ENCODE measurements around the gene CYP1A2.

CYP1A2 gene

GRCh38 chr15:74790080-74790916 is 41.7 kb downstream of the CYP1A2 start:
- no peak for DNase-seq

- no peak for DNase-seq
These were observed 42.4 kb downstream of the CYP1A2 start for GRCh38 chr15:74791007-74791406.

GRCh38 chr15:74791667-74792066 is 43.0 kb downstream of the CYP1A2 start:
- DNase-seq = no peak

- no peak for DNase-seq
These were observed 43.8 kb downstream of the CYP1A2 start for GRCh38 chr15:74792227-74793016.

GRCh38 chr15:74793135-74794028 is 44.7 kb downstream of the CYP1A2 start:
- DNase-seq = peak; percentile 73 to 76

- DNase-seq = no peak
These were observed 45.8 kb downstream of the CYP1A2 start for GRCh38 chr15:74794248-74794969.

GRCh38 chr15:74794970-74795349 is 46.3 kb downstream of the CYP1A2 start:
- DNase-seq = no peak

GRCh38 chr15:74795966-74796625 is 47.5 kb downstream of the CYP1A2 start:
- DNase-seq = peak; percentile 54 to 57

GRCh38 chr15:74798388-74799254 is 50.0 kb downstream of the CYP1A2 start:
- no peak for DNase-seq

- DNase-seq = no peak
These were observed 50.7 kb downstream of the CYP1A2 start for GRCh38 chr15:74799255-74799855.

- DNase-seq = peak; percentile 77 to 86
These were observed 51.4 kb downstream of the CYP1A2 start for GRCh38 chr15:74799856-74800558.

- DNase-seq = no peak
These were observed 52.0 kb downstream of the CYP1A2 start for GRCh38 chr15:74800559-74801094.

GRCh38 chr15:74801311-74801997 is 52.8 kb downstream of the CYP1A2 start:
- no peak for DNase-seq

- DNase-seq = no peak
These were observed 53.6 kb downstream of the CYP1A2 start for GRCh38 chr15:74802290-74802689.

- no peak for DNase-seq
These were observed 54.3 kb downstream of the CYP1A2 start for GRCh38 chr15:74802862-74803447.

GRCh38 chr15:74804935-74805334 is 56.3 kb downstream of the CYP1A2 start:
- DNase-seq = no peak
